Stimulated activated CD4-positive, alpha-beta T cell treated with anti-CD3 and anti-CD28 coated beads, Interleukin-2, amount 100 ng/mL, for 4 hours (primary cell): ENCODE results near the gene AGO4.

Experiments used
- DNase-seq: peaks from one replicate; pipeline ENCODE4 v3.0.0-alpha.2; 2020; ENCODE audit warnings: low read depth

Gene AGO4

DNA sequence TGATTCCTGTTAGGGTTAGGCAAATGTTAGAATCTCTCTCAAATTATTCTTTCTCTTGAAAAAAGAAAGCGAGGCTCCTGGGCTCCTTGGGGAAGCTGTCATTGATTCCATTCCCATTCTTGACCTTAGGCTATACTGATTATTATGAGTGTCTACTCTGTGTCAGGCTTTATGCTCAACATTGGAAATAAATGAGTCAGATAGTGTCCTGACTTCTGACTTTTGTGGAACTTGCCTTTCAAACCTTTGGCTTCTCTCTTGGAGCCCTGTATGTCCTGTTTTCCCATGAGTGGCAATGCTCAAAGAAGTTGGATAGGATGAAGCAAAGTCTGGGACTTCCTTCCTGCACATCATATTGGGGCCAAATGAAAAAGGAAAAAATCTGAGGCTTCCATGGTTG lies 86.8 kb downstream of the AGO4 start:
- DNase-seq: no peak

DNA sequence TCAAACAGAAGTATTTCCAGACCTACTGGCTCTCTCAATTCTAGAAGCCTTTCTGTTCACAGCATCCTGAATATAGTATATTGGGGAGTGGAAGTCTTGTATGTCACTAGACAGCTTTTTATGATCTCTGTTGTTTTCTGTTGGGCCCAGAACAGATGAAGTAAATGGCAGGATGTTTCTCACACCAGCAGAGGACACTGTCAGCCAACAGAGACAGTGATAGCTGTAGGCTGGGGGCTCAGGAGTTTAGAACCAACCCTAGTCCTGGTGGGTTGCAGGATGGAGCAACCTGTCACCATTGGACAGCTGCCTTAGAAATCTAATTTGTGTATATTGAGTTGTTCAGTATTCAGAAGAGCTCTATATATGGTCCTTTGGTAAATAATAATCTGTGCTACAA lies 92.1 kb downstream of the AGO4 start:
- DNase-seq: no peak

DNA sequence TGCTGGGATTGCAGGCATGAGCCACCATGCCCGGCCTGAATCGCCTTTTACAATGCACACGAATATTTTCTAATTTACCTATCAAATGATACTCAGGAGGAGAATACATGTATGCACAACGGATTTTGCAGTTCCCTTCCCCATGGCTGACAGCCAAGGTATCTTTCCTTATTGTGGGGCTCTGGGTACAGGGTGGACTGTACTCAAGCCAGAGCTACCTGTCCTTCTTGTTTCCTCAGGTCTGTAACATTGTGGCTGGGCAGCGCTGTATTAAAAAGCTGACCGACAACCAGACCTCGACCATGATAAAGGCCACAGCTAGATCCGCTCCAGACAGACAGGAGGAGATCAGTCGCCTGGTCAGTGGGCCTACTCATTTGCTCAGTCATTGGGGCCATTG lies 93.4 kb downstream of the AGO4 start:
- DNase-seq: no peak

DNA sequence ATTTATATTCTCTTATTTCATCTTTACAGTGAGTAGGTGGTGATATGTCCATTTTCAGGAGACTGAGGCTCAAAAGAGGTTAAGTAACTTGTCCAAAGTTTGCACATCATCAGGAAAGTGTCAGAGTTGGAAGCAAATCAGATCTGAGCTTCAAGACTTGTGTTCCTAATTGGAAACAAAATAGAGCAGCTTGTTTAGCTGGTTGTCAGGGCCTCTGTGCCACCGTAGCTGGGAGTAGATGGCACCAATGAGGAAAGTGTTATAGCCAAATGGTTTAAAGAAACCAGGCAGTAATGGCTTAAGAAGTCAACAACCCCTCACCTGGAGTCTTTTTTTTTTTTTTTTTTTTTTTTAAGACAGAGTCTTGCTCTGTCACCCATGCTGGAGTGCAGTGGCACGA lies 94.9 kb downstream of the AGO4 start:
- DNase-seq: no peak
